CD4-positive, alpha-beta T cell (primary cell): ENCODE data around the gene XCL2. TPM values are rescaled to one million over a fixed set of nuclear protein-coding genes. Genes with fewer than 3 reads are reported as not detected.
"Not testable (repeated sequence)": the region's sequence is repeated elsewhere in the genome, so short reads cannot be mapped to it uniquely, and the experiment has no call there.

ENCODE experiments used
- ATAC-seq: fragments of 200-7000 bp; cut with Tn5 transposase; one replicate; pipeline ENCODE4 v1.10.0; 2022; ENCODE audit warnings: mild to moderate bottlenecking; ENCODE audit not compliant: poor library complexity
- CTCF ChIA-PET: fragments of 350-600 bp; sonication (Branson Sonifier 250); formaldehyde crosslinking; loops from one replicate; lab custom pipeline; 2021; ENCODE audit warnings: antibody characterized with exemption, inconsistent platforms; lab: Charles Lee
- POLR2A ChIA-PET: fragments of 350-600 bp; sonication (Branson Sonifier 250); formaldehyde crosslinking; loops from one replicate; lab custom pipeline; 2021; ENCODE audit warnings: antibody characterized with exemption, inconsistent platforms; lab: Charles Lee
- DNase-seq, 14 experiments: peaks; one replicate each; pipeline ENCODE4 v3.0.0-alpha.2; 2013 to 2020; ENCODE audit warnings: mixed read lengths in 2 of 14
- H3K27ac ChIP-seq, 2 donors: one replicate each; pipeline versions ENCODE4 v1.5.1 to v1.7.0; 2013; ENCODE audit warnings: low read length in 2 of 2, low read depth in 1 of 2, mild to moderate bottlenecking in 1 of 2
- H3K27me3 ChIP-seq, 2 experiments: 1 replicate in 1 of 2; 2 replicates in 1 of 2; pipeline versions ENCODE4 v1.6.1 to v1.7.0; 2013; ENCODE audit warnings: low read length in 2 of 2, control low read depth in 1 of 2, mild to moderate bottlenecking in 1 of 2, moderate library complexity in 1 of 2; ENCODE audit not compliant: insufficient read depth in 2 of 2, control insufficient read depth in 1 of 2
- H3K36me3 ChIP-seq: one replicate; pipeline ENCODE4 v1.6.1; 2013; ENCODE audit warnings: low read length, control low read depth; ENCODE audit not compliant: insufficient read depth
- H3K4me1 ChIP-seq: one replicate; pipeline ENCODE4 v1.6.1; 2013; ENCODE audit warnings: low read length, control low read depth; ENCODE audit not compliant: insufficient read depth
- H3K4me3 ChIP-seq: one replicate; pipeline ENCODE4 v1.5.1; 2013; ENCODE audit warnings: mild to moderate bottlenecking, low read length, moderate library complexity
- H3K9me3 ChIP-seq, 2 experiments: 1 replicate in 1 of 2; 2 replicates in 1 of 2; pipeline versions ENCODE4 v1.6.1 to v1.7.0; 2013; ENCODE audit warnings: low read length in 2 of 2, mild to moderate bottlenecking in 2 of 2, control low read depth in 1 of 2, moderate library complexity in 1 of 2; ENCODE audit not compliant: control insufficient read depth in 1 of 2, insufficient read depth in 1 of 2
- H3K27ac Mint-ChIP-seq: one replicate; pipeline ENCODE4 v1.8.0; 2020; ENCODE audit warnings: mixed read lengths
- H3K27me3 Mint-ChIP-seq: one replicate; pipeline ENCODE4 v1.8.0; 2021; ENCODE audit warnings: mixed read lengths
- H3K36me3 Mint-ChIP-seq: one replicate; pipeline ENCODE4 v1.8.0; 2021; ENCODE audit warnings: low read depth, mixed read lengths
- H3K4me1 Mint-ChIP-seq: one replicate; pipeline ENCODE4 v1.8.0; 2021; ENCODE audit warnings: low read depth, mixed read lengths
- H3K4me3 Mint-ChIP-seq: one replicate; pipeline ENCODE4 v1.8.0; 2020; ENCODE audit warnings: mild to moderate bottlenecking, mixed read lengths
- H3K9me3 Mint-ChIP-seq: one replicate; pipeline ENCODE4 v1.8.0; 2020; ENCODE audit warnings: mixed read lengths
- intact Hi-C, 2 experiments: fragments of 100-400 bp; cut with DNase I in 1 of 2; cut with micrococcal nuclease in 1 of 2; formaldehyde crosslinking; loops; one replicate each; pipeline versions ENCODE4 v1.15.1 to v1.9.0; 2023 to 2025; cut with DNase I, micrococcal nuclease
- total RNA-seq, 174 experiments: library from RNA in 2 of 174; stranded (reverse) in 2 of 174; gene quantifications; one replicate each; pipeline ENCODE4 v1.2.3 and lab custom pipeline; 2021 to 2026
- TF ChIP-seq, protein P1 (sequence below): fragments of 200-600 bp; IDR thresholded peaks from one replicate; pipeline ENCODE4 v1.8.0; 2022; ENCODE audit warnings: antibody characterized with exemption, mild to moderate bottlenecking

The XCL2 gene
- total RNA-seq, 2 experiments from 2014 or later: not detected

DNA sequence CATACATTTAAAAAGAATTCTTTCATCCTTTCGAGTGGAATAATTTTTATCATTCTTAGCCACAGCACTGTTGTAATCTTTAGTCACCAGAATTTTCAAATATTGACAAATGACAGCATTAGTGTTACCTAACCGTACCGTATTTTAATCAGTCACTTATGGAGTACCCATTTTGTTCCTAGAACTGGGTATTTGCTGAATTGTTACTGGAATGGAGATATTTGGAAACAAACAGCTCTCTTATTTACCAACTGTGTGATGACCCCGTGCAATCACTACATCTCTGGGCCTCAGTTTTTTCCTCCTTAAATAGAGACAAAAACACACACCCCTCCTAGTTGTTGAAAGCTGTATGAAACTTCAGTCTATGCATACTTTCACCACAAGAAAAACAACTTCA, 7.9 kb upstream of the XCL2 start:
- H3K36me3 ChIP-seq: no peaks in the 10 kb centered on the region
- Mint-ChIP-seq H3K4me3 (no peak overlapping the region), H3K27me3 (no peaks in the 10 kb centered on the region), H3K27ac (no peak overlapping the region), H3K4me1 (peaks cover 14% of the 10 kb centered on the region), H3K9me3 (peaks cover 3% of the 10 kb centered on the region), H3K36me3 (no peaks in the 10 kb centered on the region)
- no peak for ATAC-seq
- H3K27me3 ChIP-seq: no peaks in the 10 kb centered on the region
- no peak overlapping the region for H3K4me3 ChIP-seq
- DNase-seq: no peak
- intact Hi-C loops: no loop called here
- H3K9me3 ChIP-seq: no peaks in the 10 kb centered on the region
- POLR2A ChIA-PET: no interaction called here
- H3K4me1 ChIP-seq: peaks cover 2% of the 10 kb centered on the region
- CTCF ChIA-PET: interaction anchor here (0.9 kb wide), 1 partner anchor 9 kb away, joined by 3 read pairs; no protein-coding TSS in a partner anchor
- TF ChIP-seq, protein P1, sequence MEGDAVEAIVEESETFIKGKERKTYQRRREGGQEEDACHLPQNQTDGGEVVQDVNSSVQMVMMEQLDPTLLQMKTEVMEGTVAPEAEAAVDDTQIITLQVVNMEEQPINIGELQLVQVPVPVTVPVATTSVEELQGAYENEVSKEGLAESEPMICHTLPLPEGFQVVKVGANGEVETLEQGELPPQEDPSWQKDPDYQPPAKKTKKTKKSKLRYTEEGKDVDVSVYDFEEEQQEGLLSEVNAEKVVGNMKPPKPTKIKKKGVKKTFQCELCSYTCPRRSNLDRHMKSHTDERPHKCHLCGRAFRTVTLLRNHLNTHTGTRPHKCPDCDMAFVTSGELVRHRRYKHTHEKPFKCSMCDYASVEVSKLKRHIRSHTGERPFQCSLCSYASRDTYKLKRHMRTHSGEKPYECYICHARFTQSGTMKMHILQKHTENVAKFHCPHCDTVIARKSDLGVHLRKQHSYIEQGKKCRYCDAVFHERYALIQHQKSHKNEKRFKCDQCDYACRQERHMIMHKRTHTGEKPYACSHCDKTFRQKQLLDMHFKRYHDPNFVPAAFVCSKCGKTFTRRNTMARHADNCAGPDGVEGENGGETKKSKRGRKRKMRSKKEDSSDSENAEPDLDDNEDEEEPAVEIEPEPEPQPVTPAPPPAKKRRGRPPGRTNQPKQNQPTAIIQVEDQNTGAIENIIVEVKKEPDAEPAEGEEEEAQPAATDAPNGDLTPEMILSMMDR: no peak
- no peak overlapping the region for H3K27ac ChIP-seq

DNA sequence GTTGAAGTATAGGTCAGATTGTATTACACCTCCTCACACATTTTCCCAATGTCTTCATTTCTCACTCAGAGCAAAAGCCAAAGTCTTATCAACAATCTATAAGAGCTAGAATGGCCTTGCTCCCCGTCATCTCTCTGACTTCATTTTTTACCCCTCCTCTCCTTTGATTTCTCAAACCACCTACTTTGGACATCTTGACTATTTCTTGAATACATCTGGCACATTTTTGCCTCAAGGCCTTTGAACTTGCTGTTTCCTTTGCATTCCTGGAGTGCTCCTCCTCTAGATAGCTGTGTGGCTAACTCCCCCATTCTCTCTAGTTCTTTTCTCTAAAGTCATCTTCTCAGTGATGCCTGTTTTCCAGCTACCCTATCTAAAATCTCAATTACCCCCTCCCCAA, 7.2 kb upstream of the XCL2 start:
- H3K4me3 Mint-ChIP-seq: no peak overlapping the region
- no peak overlapping the region for H3K4me3 ChIP-seq
- H3K27me3 ChIP-seq: no peaks in the 10 kb centered on the region
- H3K4me1 Mint-ChIP-seq: peaks cover 8% of the 10 kb centered on the region
- H3K9me3 ChIP-seq: no peaks in the 10 kb centered on the region
- intact Hi-C loops: no loop called here
- TF ChIP-seq, protein P1: no peak
- no peaks in the 10 kb centered on the region for H3K36me3 Mint-ChIP-seq
- no peaks in the 10 kb centered on the region for H3K36me3 ChIP-seq
- H3K4me1 ChIP-seq: peaks cover 2% of the 10 kb centered on the region
- no peak overlapping the region for H3K27ac Mint-ChIP-seq
- H3K9me3 Mint-ChIP-seq: peaks cover 3% of the 10 kb centered on the region
- no peaks in the 10 kb centered on the region for H3K27me3 Mint-ChIP-seq
- no peak for DNase-seq
- ATAC-seq: no peak
- POLR2A ChIA-PET: interaction anchor here (0.6 kb wide), 1 partner anchor 116 kb away, joined by 5 read pairs; no protein-coding TSS in a partner anchor
- no peak overlapping the region for H3K27ac ChIP-seq
- CTCF ChIA-PET: no interaction called here

- H3K9me3 ChIP-seq, H3K27ac Mint-ChIP-seq, ATAC-seq, H3K4me3 Mint-ChIP-seq, POLR2A ChIA-PET, H3K27me3 ChIP-seq, H3K36me3 ChIP-seq, intact Hi-C loops, H3K4me1 Mint-ChIP-seq, DNase-seq, H3K36me3 Mint-ChIP-seq, H3K27me3 Mint-ChIP-seq, H3K9me3 Mint-ChIP-seq, H3K27ac ChIP-seq, H3K4me1 ChIP-seq, H3K4me3 ChIP-seq, CTCF ChIA-PET: not testable (repeated sequence)
Measured at GRCh38 chr1:168546553-168546895, 2.7 kb upstream of the XCL2 start.
